SH-SY5Y (cell line): Measurements from ENCODE around the gene CDK4.

Experiments used
- GATA2 ChIP-seq: IDR thresholded peaks from 2 replicates; pipeline ENCODE4 v1.6.1; 2011; ENCODE audit warnings: mild to moderate bottlenecking, low read depth, low read length
- GATA3 ChIP-seq: IDR thresholded peaks from 2 replicates; pipeline ENCODE4 v1.6.1; 2011; ENCODE audit warnings: low read depth, mild to moderate bottlenecking, low read length, moderate library complexity

- TF ChIP-seq GATA2: no peak
- no peak for TF ChIP-seq GATA3
These were observed 53.7 kb downstream of the CDK4 start for GRCh38 chr12:57698414-57698813.
